IPS-NIHi7 (cell line): ENCODE measurements around the gene SNX21.

Source experiments
- DNase-seq: peaks from one replicate; pipeline ENCODE4 v3.0.0; 2012; ENCODE audit warnings: mixed read lengths; ENCODE audit errors: extremely low spot score

SNX21 gene

GRCh38 chr20:45882469-45883099 is 49.0 kb downstream of the SNX21 start:
- no peak for DNase-seq

GRCh38 chr20:45883100-45883469 is 49.5 kb downstream of the SNX21 start:
- DNase-seq, result no peak

GRCh38 chr20:45886590-45887345 is 53.2 kb downstream of the SNX21 start:
- DNase-seq, result no peak

GRCh38 chr20:45887346-45887715 is 53.7 kb downstream of the SNX21 start, which contains the start of gene SPATA25:
SPATA25 (minus strand) TSS chr20:45887622; CDS start chr20:45887590, 32 bp downstream.
- no peak for DNase-seq

GRCh38 chr20:45888681-45889080 is 55.1 kb downstream of the SNX21 start:
- no peak for DNase-seq

DNA sequence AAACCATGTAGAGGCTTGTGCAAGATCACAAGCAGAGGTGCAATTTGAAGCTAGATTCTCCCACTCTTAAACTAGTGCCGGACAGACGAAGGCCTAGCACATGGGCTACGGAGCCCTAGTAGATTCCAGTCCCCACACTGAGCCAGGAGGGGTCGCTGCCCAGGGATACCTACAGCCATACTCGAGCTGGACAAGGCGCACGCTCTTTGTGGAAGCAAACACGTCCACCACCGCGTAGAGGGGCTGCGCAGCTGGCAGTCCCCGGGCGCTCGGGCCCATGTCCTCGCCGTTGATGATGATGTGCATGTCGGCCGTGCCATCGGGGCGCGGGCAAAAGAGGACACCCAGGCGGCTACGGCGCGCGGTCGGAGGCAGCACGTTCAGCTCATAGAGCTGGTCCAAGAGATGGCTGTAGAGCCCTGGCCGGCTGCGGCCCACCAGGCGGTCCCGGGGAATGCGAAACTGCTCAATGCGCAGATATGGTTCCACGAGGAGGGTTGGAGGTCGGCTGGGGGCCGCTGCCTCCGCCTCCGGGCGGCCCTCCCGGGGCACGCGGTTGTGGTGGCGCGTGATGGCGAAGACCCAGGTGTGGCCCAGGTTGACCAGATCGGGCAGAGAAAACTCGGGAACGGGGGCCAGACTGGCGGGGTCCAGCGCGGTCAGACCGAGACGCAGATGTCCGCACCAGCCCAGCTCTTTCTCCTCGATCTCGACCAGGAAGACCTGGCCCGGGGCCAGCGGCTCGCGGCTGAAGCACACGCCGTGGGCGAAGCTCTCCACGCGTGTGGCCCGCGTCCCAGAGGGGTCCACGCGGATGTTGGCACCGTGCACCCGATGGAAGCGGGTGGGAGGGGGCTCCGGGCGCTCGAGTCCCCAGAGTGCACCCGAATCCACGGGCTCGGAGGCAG is 56.7 kb downstream of the SNX21 start:
- peak; percentile 85 for DNase-seq

GRCh38 chr20:45890985-45891983 is 57.7 kb downstream of the SNX21 start, which contains the start of the genes CTSA and NEURL2:
CTSA (plus strand) TSS chr20:45891335; CDS start chr20:45891569, 234 bp downstream.
NEURL2 (minus strand) TSS chr20:45891208; CDS start chr20:45890991, 217 bp downstream.
- peak; percentile 96 for DNase-seq

- peak; percentile 39 for DNase-seq
These were observed 58.6 kb downstream of the SNX21 start for GRCh38 chr20:45892049-45892825.
